ENCODE results near the gene STRIP1.

GRCh38 chr1:109991400-109991925, 43.0 kb upstream of the STRIP1 start:
- TF ChIP-seq POLR2A (IDR thresholded peaks at IDR 0.05; ENCODE audit: low read depth, low read length) = no peak
- no peak for TF ChIP-seq POLR2AphosphoS5 (IDR thresholded peaks at IDR 0.05; ENCODE audit: low read depth, low read length)
- TF ChIP-seq TAF1 (IDR thresholded peaks at IDR 0.05; ENCODE audit: low read depth, low read length) = no peak
- no peak for TF ChIP-seq POU2F2 (IDR thresholded peaks at IDR 0.05; ENCODE audit: low read depth, low read length)

Data from GM12891 (cell line).